Ishikawa (cell line): ENCODE data around the gene PPP2R5E.

Experiments
- CEBPB ChIP-seq: IDR thresholded peaks from 2 replicates; pipeline ENCODE4 v1.6.1; 2012
- EGR1 ChIP-seq: IDR thresholded peaks from 2 replicates; pipeline ENCODE4 v1.6.1; 2012
- FOXM1 ChIP-seq: IDR thresholded peaks from 2 replicates; pipeline ENCODE4 v1.6.1; 2012; ENCODE audit warnings: low read depth, borderline replicate concordance
- NFIC ChIP-seq: IDR thresholded peaks from 2 replicates; pipeline ENCODE4 v1.6.1; 2012
- RAD21 ChIP-seq: IDR thresholded peaks from 2 replicates; pipeline ENCODE4 v1.6.1; 2012; ENCODE audit warnings: low read depth
- TAF1 ChIP-seq: IDR thresholded peaks from 2 replicates; pipeline ENCODE4 v1.6.1; 2012; ENCODE audit warnings: low read depth, mild to moderate bottlenecking
- USF1 ChIP-seq: IDR thresholded peaks from 2 replicates; pipeline ENCODE4 v1.6.1; 2012
- TF ChIP-seq, protein P1 (sequence below): IDR thresholded peaks from 2 replicates; pipeline ENCODE4 v1.6.1; 2012

GRCh38 chr14:63392236-63392635 lies 150.9 kb downstream of the PPP2R5E start:
- TF ChIP-seq TAF1 (no peak), NFIC (no peak), RAD21 (no peak), EGR1 (no peak), FOXM1 (no peak), USF1 (no peak), CEBPB (no peak)
- TF ChIP-seq, protein P1, sequence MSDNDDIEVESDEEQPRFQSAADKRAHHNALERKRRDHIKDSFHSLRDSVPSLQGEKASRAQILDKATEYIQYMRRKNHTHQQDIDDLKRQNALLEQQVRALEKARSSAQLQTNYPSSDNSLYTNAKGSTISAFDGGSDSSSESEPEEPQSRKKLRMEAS: no peak
